Measurements from ENCODE around the gene FAM20B.
A peak's percentile ranks its signal among the peaks of the same experiment; 100 is the strongest.

The FAM20B gene

GRCh38 chr1:179104611-179105250, 79.0 kb downstream of the FAM20B start:
- no peak overlapping the region for H3K4me3 ChIP-seq (ENCODE audit: low read depth, low read length)
- DNase-seq (ENCODE audit: low read depth) = no peak
- no peak for TF ChIP-seq CTCF (conservative IDR thresholded peaks at IDR 0.05; ENCODE audit: low read depth, low read length)

GRCh38 chr1:179105393-179105792, 79.7 kb downstream of the FAM20B start:
- peak; percentile 68 for TF ChIP-seq CTCF (conservative IDR thresholded peaks at IDR 0.05; ENCODE audit: low read depth, low read length)
- no peak overlapping the region for H3K4me3 ChIP-seq (ENCODE audit: low read depth, low read length)

GRCh38 chr1:179107706-179108629, 82.3 kb downstream of the FAM20B start:
- H3K4me3 ChIP-seq (ENCODE audit: low read depth, low read length) = no peak overlapping the region
- TF ChIP-seq CTCF (conservative IDR thresholded peaks at IDR 0.05; ENCODE audit: low read depth, low read length) = no peak
- no peak for DNase-seq (ENCODE audit: low read depth)

More at GRCh38 chr1:179105393-179105792, 79.7 kb downstream of the FAM20B start:
- DNase-seq (ENCODE audit: low read depth) = peak; percentile 46

- TF ChIP-seq CTCF (conservative IDR thresholded peaks at IDR 0.05; ENCODE audit: low read depth, low read length) = no peak
- no peak overlapping the region for H3K4me3 ChIP-seq (ENCODE audit: low read depth, low read length)
- DNase-seq (ENCODE audit: low read depth) = no peak
These were observed 83.0 kb downstream of the FAM20B start for GRCh38 chr1:179108644-179109043.

GRCh38 chr1:179115181-179115580, 89.5 kb downstream of the FAM20B start:
- H3K4me3 ChIP-seq (ENCODE audit: low read depth, low read length) = no peak overlapping the region
- DNase-seq (ENCODE audit: low read depth) = no peak
- no peak for TF ChIP-seq CTCF (conservative IDR thresholded peaks at IDR 0.05; ENCODE audit: low read depth, low read length)

- no peak overlapping the region for H3K4me3 ChIP-seq (ENCODE audit: low read depth, low read length)
- DNase-seq (ENCODE audit: low read depth) = no peak
- TF ChIP-seq CTCF (conservative IDR thresholded peaks at IDR 0.05; ENCODE audit: low read depth, low read length) = no peak
These were observed 93.8 kb downstream of the FAM20B start for GRCh38 chr1:179119513-179119912.

Data from choroid plexus epithelial cell (primary cell).